IPS-15b (cell line): ENCODE data around the gene SYT12.

Experiments
- H3K27me3 ChIP-seq: one replicate; pipeline ENCODE4 v1.6.1; 2013; ENCODE audit warnings: low read length; ENCODE audit not compliant: control insufficient read depth, insufficient read depth
- H3K36me3 ChIP-seq: one replicate; pipeline ENCODE4 v1.6.1; 2013; ENCODE audit warnings: low read length; ENCODE audit not compliant: control insufficient read depth, insufficient read depth
- H3K4me1 ChIP-seq: one replicate; pipeline ENCODE4 v1.6.1; 2013; ENCODE audit warnings: mild to moderate bottlenecking, low read length; ENCODE audit not compliant: control insufficient read depth, insufficient read depth
- H3K4me3 ChIP-seq: one replicate; pipeline ENCODE4 v1.5.1; 2013; ENCODE audit warnings: low read depth, low read length
- H3K9ac ChIP-seq: one replicate; pipeline ENCODE4 v1.6.1; 2013; ENCODE audit warnings: low read depth, mild to moderate bottlenecking, low read length
- H3K9me3 ChIP-seq: one replicate; pipeline ENCODE4 v1.6.1; 2013; ENCODE audit warnings: mild to moderate bottlenecking, low read length; ENCODE audit not compliant: control insufficient read depth, insufficient read depth

The SYT12 gene

DNA sequence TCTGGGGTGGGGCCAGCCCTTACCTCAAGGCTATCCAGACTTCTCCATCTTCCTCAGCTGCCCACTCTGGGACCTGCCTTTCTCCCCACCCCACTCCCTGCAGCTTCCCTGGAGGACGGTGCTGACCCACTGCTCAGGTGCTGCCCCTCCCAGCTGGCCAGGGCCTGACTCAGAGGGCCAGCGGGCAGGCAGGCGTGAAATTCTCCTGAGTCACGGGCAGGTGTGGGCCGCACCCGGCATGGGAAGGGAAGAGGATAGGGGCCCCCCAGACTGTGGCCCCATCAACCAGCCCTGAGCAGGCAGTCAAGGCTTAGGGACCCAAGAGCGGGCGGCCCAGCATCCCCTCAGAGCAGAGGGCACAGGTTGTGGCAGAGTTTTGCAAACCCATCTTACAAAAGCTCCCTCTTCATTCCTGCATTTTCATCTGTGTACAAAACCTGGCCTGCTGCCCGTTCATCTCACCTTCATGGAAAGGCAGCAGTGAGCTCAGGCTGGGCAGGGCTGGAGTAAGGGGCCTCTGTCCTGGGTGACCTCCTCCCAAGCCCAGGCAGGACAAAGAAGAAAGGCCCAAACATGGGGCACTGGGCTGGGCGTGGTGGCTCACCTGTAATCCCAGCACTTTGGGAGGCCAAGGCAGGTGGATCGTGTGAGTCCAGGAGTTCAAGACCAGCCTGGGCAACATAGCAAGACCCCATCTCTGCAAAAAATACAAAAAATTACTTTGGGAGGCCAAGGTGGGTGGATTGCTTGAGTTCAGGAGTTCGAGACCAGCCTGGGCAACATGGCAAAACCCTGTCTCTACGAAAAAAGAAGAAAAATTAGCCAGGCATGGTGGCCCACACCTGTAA lies 39.8 kb downstream of the SYT12 start:
- H3K4me1 ChIP-seq: no peaks in the 10 kb centered on the region

GRCh38 chr11:67066333-67066709 lies 43.4 kb downstream of the SYT12 start:
- H3K9me3 ChIP-seq: no peaks in the 10 kb centered on the region
- no peaks in the 10 kb centered on the region for H3K4me1 ChIP-seq
- H3K9ac ChIP-seq: no peak overlapping the region
- H3K4me3 ChIP-seq: no peak overlapping the region
- H3K36me3 ChIP-seq: no peaks in the 10 kb centered on the region
- H3K27me3 ChIP-seq: no peaks in the 10 kb centered on the region

More for the DNA sequence above, 39.8 kb downstream of the SYT12 start:
- no peak overlapping the region for H3K4me3 ChIP-seq
- no peaks in the 10 kb centered on the region for H3K27me3 ChIP-seq
- no peaks in the 10 kb centered on the region for H3K9me3 ChIP-seq
- no peak overlapping the region for H3K9ac ChIP-seq
- no peaks in the 10 kb centered on the region for H3K36me3 ChIP-seq

GRCh38 chr11:67071420-67072284 lies 48.7 kb downstream of the SYT12 start:
- H3K27me3 ChIP-seq: no peaks in the 10 kb centered on the region
- H3K9me3 ChIP-seq: no peaks in the 10 kb centered on the region
- H3K9ac ChIP-seq: no peak overlapping the region
- H3K4me3 ChIP-seq: peak overlapping the region; percentile 63
- H3K4me1 ChIP-seq: no peaks in the 10 kb centered on the region
- H3K36me3 ChIP-seq: no peaks in the 10 kb centered on the region

DNA sequence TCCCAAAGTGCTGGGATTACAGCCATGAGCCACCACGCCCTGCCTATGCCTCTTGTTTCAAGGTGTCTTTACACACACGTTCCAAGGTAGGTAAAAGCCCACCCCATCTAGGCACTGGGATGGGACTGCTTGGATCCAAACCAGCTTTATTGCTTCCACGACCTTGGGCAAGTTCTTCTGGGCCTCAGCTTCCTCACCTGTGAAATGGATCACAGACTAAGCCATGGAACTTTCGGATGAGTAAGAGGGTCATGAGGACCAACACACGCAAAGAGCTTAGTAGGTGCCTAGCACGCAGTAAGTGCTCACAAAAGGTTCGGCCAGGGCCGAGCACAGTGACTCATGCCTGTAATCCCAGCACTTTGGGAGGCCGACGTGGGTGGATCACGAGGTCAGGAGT lies 49.4 kb downstream of the SYT12 start:
- Histone ChIP-seq H3K4me1 (no peaks in the 10 kb centered on the region), H3K9me3 (no peaks in the 10 kb centered on the region), H3K9ac (no peak overlapping the region), H3K4me3 (no peak overlapping the region), H3K36me3 (no peaks in the 10 kb centered on the region), H3K27me3 (no peaks in the 10 kb centered on the region)

DNA sequence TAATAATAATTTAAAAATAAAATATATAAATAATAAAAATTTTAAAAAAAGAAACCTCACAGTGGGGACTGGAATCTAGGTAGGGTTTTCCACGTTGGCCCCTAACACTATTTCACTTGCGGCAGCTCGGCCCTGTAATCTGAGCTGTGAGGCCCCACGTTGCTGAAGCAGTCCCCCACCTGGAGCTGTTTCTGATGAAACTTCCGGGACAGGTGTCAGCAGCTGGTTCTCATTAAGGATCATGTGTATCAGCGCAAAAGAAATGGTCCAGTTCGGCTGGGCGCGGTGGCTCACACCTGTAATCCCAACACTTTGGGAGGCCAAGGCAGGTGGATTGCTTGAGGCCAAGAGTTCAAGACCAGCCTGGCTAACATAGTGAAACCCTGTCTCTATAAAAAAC lies 51.0 kb downstream of the SYT12 start:
- peaks cover 3% of the 10 kb centered on the region for H3K4me1 ChIP-seq
- no peaks in the 10 kb centered on the region for H3K9me3 ChIP-seq
- H3K9ac ChIP-seq: no peak overlapping the region
- no peaks in the 10 kb centered on the region for H3K36me3 ChIP-seq
- no peak overlapping the region for H3K4me3 ChIP-seq
- H3K27me3 ChIP-seq: no peaks in the 10 kb centered on the region

- no peak overlapping the region for H3K4me3 ChIP-seq
- H3K9me3 ChIP-seq: no peaks in the 10 kb centered on the region
- H3K36me3 ChIP-seq: no peaks in the 10 kb centered on the region
- no peak overlapping the region for H3K9ac ChIP-seq
- H3K4me1 ChIP-seq: peaks cover 3% of the 10 kb centered on the region
- no peaks in the 10 kb centered on the region for H3K27me3 ChIP-seq
These were observed 53.3 kb downstream of the SYT12 start for GRCh38 chr11:67076202-67076601.

DNA sequence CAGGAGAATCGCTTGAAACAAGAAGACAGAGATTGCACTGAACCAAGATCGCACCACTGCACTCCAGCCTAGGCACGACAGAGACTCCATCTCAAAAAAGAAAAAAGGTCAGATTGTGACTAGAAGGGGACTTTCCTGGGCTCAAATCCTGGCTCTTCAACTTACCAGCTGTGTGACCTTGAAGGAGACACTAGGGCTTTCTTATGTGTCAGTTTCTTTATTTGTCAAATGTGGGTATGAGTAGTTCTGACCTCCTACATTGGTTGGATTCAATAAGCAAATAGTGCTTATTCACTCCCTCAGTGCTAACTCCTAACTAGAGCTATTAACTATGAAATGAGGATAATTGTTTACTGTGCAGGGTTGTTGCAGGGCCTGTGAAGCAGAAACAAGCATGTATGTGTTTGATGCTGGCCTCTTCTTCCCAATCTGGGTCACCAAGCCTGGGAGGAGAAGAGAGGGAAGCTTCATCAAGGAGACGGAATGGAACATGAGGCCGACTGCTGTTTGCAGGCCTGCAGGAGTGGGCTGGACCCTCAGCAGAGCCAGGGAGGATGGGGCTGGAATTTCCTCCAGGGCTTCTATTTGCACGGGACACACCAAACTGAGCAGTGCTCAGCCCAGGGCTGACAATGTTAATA lies 56.3 kb downstream of the SYT12 start:
- H3K4me1 ChIP-seq: peaks cover 6% of the 10 kb centered on the region
- no peaks in the 10 kb centered on the region for H3K9me3 ChIP-seq
- H3K4me3 ChIP-seq: no peak overlapping the region
- H3K36me3 ChIP-seq: no peaks in the 10 kb centered on the region
- H3K27me3 ChIP-seq: no peaks in the 10 kb centered on the region
- H3K9ac ChIP-seq: no peak overlapping the region

GRCh38 chr11:67082071-67082791 lies 59.3 kb downstream of the SYT12 start:
- H3K9me3 ChIP-seq: no peaks in the 10 kb centered on the region
- H3K4me3 ChIP-seq: peak overlapping the region; percentile 37
- no peaks in the 10 kb centered on the region for H3K27me3 ChIP-seq
- no peaks in the 10 kb centered on the region for H3K36me3 ChIP-seq
- H3K4me1 ChIP-seq: peaks cover 6% of the 10 kb centered on the region
- no peak overlapping the region for H3K9ac ChIP-seq

DNA sequence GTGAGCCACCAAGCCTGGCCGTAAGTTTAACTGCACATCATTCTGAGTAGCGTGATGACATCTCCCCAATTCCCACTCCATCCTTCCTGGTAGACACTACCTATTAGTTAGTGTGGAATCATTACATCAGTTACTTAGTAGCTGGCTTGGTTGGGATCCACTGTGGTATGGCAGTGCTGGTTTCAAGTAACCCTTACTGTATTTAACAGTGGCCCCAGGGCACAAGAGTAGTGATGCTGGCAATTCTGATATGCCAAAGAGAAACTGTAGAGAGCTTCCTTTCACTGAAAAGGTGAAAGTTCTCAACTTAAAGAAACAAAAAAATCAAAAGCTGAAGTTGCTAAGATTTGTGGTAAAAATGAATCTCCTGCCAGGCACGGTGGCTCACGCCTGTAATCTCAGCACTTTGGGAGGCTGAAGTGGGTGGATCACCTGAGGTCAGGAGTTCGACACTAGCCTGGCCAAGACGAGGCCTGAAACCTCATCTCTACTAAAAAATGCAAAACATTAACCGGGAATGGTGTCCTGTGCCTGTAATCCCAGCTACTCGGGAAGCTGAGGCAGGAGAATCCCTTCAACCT lies 60.9 kb downstream of the SYT12 start:
- no peaks in the 10 kb centered on the region for H3K9me3 ChIP-seq
- no peak overlapping the region for H3K4me3 ChIP-seq
- H3K9ac ChIP-seq: no peak overlapping the region
- H3K27me3 ChIP-seq: no peaks in the 10 kb centered on the region
- no peaks in the 10 kb centered on the region for H3K36me3 ChIP-seq
- peaks cover 3% of the 10 kb centered on the region for H3K4me1 ChIP-seq

- no peak overlapping the region for H3K4me3 ChIP-seq
These were observed 62.7 kb downstream of the SYT12 start for GRCh38 chr11:67085617-67086016.

GRCh38 chr11:67090717-67091116 lies 67.8 kb downstream of the SYT12 start:
- Histone ChIP-seq H3K36me3 (no peaks in the 10 kb centered on the region), H3K4me3 (no peak overlapping the region), H3K9ac (no peak overlapping the region), H3K9me3 (no peaks in the 10 kb centered on the region), H3K27me3 (no peaks in the 10 kb centered on the region), H3K4me1 (no peaks in the 10 kb centered on the region)

More at GRCh38 chr11:67085617-67086016, 62.7 kb downstream of the SYT12 start:
- Histone ChIP-seq H3K9me3 (no peaks in the 10 kb centered on the region), H3K36me3 (no peaks in the 10 kb centered on the region), H3K9ac (no peak overlapping the region), H3K27me3 (no peaks in the 10 kb centered on the region), H3K4me1 (peaks cover 3% of the 10 kb centered on the region)
